ENCODE data around the gene VPS37D.
"Not testable (repeated sequence)": the region's sequence is repeated elsewhere in the genome, so short reads cannot be mapped to it uniquely, and the experiment has no call there.

Gene VPS37D

DNA sequence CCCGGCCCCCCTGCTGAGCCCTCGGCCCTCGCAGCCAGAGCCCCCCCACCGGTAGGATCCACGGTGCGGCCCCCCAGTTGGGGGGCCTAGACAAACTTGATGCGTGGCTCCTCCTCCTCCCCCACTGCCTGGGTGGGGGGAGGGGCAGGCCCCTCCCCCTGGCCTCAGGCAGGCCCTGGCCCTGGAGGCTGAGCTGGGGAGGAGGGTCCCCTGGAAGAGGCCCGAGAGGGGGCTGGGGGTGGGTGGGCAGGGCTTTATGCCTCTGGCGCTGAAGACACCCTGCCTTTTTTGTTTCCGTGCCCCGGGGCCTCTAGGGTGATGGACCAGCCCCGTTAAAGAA is 3.7 kb downstream of the VPS37D start:
- no peak overlapping the region for H3K4me3 ChIP-seq (ENCODE audit: low read depth, low read length)
- H3K36me3 ChIP-seq (ENCODE audit: control insufficient read depth, insufficient read depth, low read length), result no peaks in the 10 kb centered on the region
- H3K4me1 ChIP-seq (ENCODE audit: control insufficient read depth, insufficient read depth, low read length), result peaks cover 4% of the 10 kb centered on the region
- peaks cover 6% of the 10 kb centered on the region for H3K27me3 ChIP-seq (ENCODE audit: control insufficient read depth, insufficient read depth, low read length)
- no peaks in the 10 kb centered on the region for H3K9me3 ChIP-seq (ENCODE audit: control insufficient read depth, insufficient read depth, low read length)
- H3K9ac ChIP-seq (ENCODE audit: low read depth, low read length), result no peak overlapping the region

DNA sequence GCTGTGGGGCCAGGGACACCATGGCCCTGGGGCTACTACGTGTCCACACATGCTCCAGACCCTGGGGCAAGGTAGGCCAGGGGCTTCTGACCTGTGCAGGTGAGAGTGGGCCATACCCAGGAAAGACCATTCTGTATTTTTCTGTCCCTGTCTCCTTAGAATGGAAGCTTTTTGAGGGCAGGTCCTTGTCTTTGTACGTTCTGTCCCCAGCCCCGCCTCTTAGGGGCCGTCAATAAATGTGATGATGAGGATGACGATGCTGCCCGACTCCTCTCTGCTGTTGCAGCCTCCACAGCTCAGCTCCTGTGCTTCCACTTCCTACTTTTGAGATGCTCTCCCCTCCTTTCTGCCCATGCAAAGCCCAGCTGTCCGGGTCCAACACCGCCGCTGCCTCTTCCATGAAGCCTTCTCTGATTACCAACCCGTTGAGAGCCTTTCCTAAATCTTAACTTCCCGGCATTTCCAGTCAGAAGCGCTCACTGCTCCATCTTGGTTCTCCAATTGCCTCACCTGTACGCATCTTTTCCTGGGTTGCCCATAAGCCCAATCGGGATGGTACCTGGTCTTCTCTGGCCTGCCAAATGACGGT is 4.3 kb downstream of the VPS37D start:
- Histone ChIP-seq H3K4me3 (ENCODE audit: low read depth, low read length) (no peak overlapping the region), H3K9ac (ENCODE audit: low read depth, low read length) (no peak overlapping the region), H3K4me1 (ENCODE audit: control insufficient read depth, insufficient read depth, low read length) (peaks cover 4% of the 10 kb centered on the region), H3K9me3 (ENCODE audit: control insufficient read depth, insufficient read depth, low read length) (no peaks in the 10 kb centered on the region), H3K36me3 (ENCODE audit: control insufficient read depth, insufficient read depth, low read length) (no peaks in the 10 kb centered on the region), H3K27me3 (ENCODE audit: control insufficient read depth, insufficient read depth, low read length) (peaks cover 3% of the 10 kb centered on the region)

DNA sequence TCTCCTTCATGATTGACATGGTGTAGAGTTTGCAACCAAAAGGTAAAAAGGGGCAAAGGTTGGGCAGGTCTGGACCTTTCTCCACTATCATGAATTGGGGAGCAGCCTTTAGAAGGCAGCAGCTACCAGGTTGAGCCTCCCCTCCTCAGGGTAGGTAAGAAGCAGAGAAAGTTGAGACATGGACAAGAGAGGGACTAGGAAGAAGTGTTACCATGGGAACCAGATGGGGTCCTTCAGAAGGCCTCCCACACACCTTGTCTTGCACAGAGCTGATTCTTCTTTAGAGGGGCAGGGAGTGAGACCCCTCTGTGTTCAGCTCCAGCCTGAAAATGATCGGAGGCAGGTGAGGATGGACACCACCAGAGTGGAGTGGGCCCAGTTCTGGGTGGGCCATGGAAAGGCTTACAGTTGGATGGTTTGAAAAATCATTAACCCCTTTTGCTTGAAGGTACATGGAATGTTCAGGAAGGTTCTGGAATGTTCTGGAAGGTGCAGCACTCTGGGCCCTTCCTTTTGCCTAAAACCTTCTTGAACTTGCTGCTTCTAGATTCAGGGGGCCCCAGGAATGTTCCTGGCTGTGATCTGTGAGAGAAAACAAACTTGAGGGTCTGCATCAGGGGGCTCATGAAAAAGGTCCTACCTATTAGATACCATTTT is 7.0 kb downstream of the VPS37D start:
- H3K4me3 ChIP-seq (ENCODE audit: low read depth, low read length), result no peak overlapping the region
- H3K36me3 ChIP-seq (ENCODE audit: control insufficient read depth, insufficient read depth, low read length), result peaks cover 9% of the 10 kb centered on the region
- no peaks in the 10 kb centered on the region for H3K27me3 ChIP-seq (ENCODE audit: control insufficient read depth, insufficient read depth, low read length)
- no peak overlapping the region for H3K9ac ChIP-seq (ENCODE audit: low read depth, low read length)
- peaks cover 4% of the 10 kb centered on the region for H3K4me1 ChIP-seq (ENCODE audit: control insufficient read depth, insufficient read depth, low read length)
- no peaks in the 10 kb centered on the region for H3K9me3 ChIP-seq (ENCODE audit: control insufficient read depth, insufficient read depth, low read length)

DNA sequence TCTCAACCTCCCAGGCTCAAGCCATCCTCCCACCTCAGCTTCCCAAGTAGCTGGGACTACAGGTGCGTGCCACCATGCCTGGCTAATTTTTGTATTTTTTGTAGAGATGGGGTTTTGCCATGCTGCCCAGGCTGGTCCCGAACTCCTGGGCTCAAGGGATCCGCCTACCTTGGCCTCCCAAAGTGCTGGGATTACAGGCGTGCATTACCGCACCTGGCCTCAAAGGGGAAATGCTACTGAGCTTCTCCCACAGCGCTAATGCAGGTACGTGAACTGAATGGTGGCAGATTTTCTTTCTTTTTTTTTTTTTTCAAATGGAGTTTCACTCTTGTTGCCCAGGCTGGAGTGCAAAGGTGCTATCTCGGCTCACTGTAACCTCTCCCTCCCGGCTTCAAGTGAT is 8.4 kb downstream of the VPS37D start:
- H3K9me3 ChIP-seq (ENCODE audit: control insufficient read depth, insufficient read depth, low read length); H3K4me3 ChIP-seq (ENCODE audit: low read depth, low read length); H3K27me3 ChIP-seq (ENCODE audit: control insufficient read depth, insufficient read depth, low read length); H3K9ac ChIP-seq (ENCODE audit: low read depth, low read length); H3K36me3 ChIP-seq (ENCODE audit: control insufficient read depth, insufficient read depth, low read length); H3K4me1 ChIP-seq (ENCODE audit: control insufficient read depth, insufficient read depth, low read length): not testable (repeated sequence)

DNA sequence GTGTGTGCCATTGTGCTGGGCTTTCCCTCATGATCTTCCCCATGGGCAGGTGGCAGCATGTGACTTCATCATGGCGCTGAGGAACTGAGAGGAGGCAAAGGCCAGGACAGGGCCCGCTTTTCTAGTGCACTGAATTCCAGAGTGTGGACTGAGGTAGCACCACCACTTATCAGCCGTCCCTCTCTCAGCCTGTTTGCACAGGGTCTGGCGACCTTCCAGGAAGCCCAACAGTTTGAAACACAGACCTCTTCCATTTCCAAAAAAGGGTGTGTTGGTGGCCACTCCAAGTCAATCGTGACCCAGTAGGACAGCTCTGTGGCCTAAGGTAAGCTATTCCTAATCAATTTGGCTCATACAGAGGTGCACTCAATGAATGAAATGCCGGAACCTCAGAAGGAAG is 11.2 kb downstream of the VPS37D start:
- Histone ChIP-seq H3K4me3 (ENCODE audit: low read depth, low read length) (no peak overlapping the region), H3K9ac (ENCODE audit: low read depth, low read length) (no peak overlapping the region), H3K4me1 (ENCODE audit: control insufficient read depth, insufficient read depth, low read length) (no peaks in the 10 kb centered on the region), H3K27me3 (ENCODE audit: control insufficient read depth, insufficient read depth, low read length) (no peaks in the 10 kb centered on the region), H3K9me3 (ENCODE audit: control insufficient read depth, insufficient read depth, low read length) (no peaks in the 10 kb centered on the region), H3K36me3 (ENCODE audit: control insufficient read depth, insufficient read depth, low read length) (peaks cover 9% of the 10 kb centered on the region)

DNA sequence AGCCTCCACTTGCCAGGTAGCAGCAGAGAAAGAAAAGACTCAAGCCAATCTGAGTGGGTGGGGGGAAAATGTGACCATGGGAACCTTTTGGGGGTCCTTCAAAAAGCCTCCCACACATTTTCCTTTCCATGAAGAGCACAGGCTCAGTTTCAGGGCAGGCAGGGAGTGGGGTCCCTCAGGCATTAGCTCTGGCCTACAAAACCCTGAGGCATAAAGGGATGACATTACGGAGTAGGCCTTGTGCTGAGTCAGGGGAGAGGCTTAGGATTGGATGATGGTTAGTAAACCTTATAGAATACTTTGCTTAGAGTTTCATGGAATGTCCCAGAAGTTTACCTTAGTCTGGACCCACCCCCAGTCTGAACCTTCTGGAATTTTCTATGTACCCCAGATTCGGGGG is 12.1 kb downstream of the VPS37D start:
- Histone ChIP-seq H3K36me3 (ENCODE audit: control insufficient read depth, insufficient read depth, low read length) (peaks cover 9% of the 10 kb centered on the region), H3K9me3 (ENCODE audit: control insufficient read depth, insufficient read depth, low read length) (no peaks in the 10 kb centered on the region), H3K9ac (ENCODE audit: low read depth, low read length) (no peak overlapping the region), H3K4me3 (ENCODE audit: low read depth, low read length) (no peak overlapping the region), H3K4me1 (ENCODE audit: control insufficient read depth, insufficient read depth, low read length) (no peaks in the 10 kb centered on the region), H3K27me3 (ENCODE audit: control insufficient read depth, insufficient read depth, low read length) (no peaks in the 10 kb centered on the region)

DNA sequence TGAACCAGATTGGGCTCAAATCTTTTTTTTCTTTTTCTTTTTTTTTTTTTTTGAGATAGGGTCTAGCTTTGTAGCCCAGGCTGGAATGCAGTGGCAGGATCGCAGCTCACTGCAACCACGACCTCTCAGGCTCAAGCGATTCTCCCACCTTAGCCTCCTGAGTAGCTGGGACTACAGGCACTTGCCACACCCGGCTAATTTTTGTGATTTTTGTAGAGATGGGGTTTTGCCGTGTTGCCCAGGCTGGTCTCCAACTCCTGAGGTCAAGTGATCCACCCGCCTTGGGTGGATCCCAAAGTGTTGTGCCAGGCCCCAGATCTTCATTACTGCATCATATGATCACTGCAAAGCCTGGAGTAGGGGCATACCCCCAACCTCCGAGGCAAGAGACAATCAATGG is 12.9 kb downstream of the VPS37D start:
- no peak overlapping the region for H3K4me3 ChIP-seq (ENCODE audit: low read depth, low read length)
- H3K9me3 ChIP-seq (ENCODE audit: control insufficient read depth, insufficient read depth, low read length), result no peaks in the 10 kb centered on the region
- H3K27me3 ChIP-seq (ENCODE audit: control insufficient read depth, insufficient read depth, low read length), result no peaks in the 10 kb centered on the region
- H3K36me3 ChIP-seq (ENCODE audit: control insufficient read depth, insufficient read depth, low read length), result peaks cover 9% of the 10 kb centered on the region
- no peaks in the 10 kb centered on the region for H3K4me1 ChIP-seq (ENCODE audit: control insufficient read depth, insufficient read depth, low read length)
- H3K9ac ChIP-seq (ENCODE audit: low read depth, low read length), result no peak overlapping the region

DNA sequence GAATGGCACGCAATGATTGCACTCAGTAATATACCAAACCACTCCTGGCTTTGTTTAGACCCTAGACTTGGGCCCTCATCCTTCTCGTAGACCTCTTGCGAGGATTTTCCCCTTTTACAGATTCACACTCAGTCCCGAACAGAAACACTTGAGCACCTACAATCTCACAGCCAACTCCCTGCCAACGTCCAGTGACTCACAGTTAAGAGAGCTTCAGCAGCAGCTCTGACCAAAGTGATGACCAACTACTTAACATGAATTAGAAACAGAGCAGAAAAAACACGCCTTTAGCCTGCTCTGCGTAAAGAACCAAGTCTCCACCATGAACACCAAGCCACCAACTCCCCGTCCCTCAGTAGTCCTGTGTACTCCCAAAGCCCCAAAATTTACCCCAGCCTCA is 13.4 kb downstream of the VPS37D start:
- Histone ChIP-seq H3K9ac (ENCODE audit: low read depth, low read length) (no peak overlapping the region), H3K36me3 (ENCODE audit: control insufficient read depth, insufficient read depth, low read length) (peaks cover 9% of the 10 kb centered on the region), H3K9me3 (ENCODE audit: control insufficient read depth, insufficient read depth, low read length) (no peaks in the 10 kb centered on the region)

DNA sequence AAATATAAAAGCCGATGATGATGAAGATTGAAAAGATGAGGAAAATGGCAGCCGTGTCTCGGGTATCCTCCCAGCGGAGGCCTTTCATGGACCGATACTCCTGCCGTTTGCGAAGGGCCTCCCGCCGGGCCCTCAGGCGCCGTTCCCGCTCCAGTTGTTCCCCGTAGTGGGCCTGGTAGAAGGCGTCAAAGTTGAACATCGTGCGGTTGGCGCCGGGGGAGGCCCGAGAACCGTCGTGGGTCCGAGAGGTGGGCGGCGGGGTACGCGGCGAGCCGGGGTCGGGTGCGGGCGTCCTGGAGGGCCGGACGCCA is 15.1 kb downstream of the VPS37D start:
- Histone ChIP-seq H3K4me3 (ENCODE audit: low read depth, low read length) (peak overlapping the region; percentile 100), H3K4me1 (ENCODE audit: control insufficient read depth, insufficient read depth, low read length) (no peaks in the 10 kb centered on the region), H3K9ac (ENCODE audit: low read depth, low read length) (peak overlapping the region; percentile 95), H3K27me3 (ENCODE audit: control insufficient read depth, insufficient read depth, low read length) (no peaks in the 10 kb centered on the region), H3K36me3 (ENCODE audit: control insufficient read depth, insufficient read depth, low read length) (peaks cover 15% of the 10 kb centered on the region), H3K9me3 (ENCODE audit: control insufficient read depth, insufficient read depth, low read length) (no peaks in the 10 kb centered on the region)

More for the DNA sequence above, 13.4 kb downstream of the VPS37D start:
- H3K27me3 ChIP-seq (ENCODE audit: control insufficient read depth, insufficient read depth, low read length), result no peaks in the 10 kb centered on the region
- no peak overlapping the region for H3K4me3 ChIP-seq (ENCODE audit: low read depth, low read length)
- no peaks in the 10 kb centered on the region for H3K4me1 ChIP-seq (ENCODE audit: control insufficient read depth, insufficient read depth, low read length)

DNA sequence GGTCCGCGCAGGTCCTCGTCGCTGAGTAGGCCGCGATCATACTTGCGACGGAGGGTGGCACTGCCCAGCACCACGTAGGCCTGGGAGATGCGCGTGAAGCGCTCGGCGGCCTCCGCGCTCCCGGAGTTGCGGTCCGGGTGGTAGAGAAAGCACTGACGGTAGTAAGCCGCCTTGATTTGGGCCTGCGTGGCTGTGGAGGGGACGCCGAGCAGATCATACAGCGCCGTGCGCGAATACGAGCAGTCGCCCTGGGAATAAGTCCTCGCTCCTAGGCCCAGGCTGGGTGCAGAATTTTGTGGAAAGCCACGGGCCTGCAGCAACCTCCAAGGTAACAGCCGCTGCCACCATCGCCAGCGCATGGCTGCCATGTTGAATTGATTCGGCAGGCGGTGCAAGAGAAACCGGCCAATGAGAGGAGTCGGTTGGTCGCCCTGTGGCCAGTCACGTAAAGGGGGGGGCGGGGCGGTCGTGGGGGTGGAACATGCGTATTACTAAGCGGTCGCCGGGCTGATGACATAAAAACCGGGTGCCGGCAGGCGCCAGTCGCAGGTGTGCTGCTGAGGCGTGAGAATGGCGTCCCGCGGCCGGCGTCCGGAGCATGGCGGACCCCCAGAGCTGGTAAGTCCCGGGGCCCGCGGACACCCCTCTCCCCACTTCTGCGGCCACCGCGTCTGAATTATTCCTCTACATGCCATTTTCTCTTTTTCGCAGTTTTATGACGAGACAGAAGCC is 15.6 kb downstream of the VPS37D start, which contains the start of the genes BUD23 and DNAJC30:
Gene BUD23 (plus strand): TSS at position 542 of the 732 bp plus-strand sequence. CDS start 29 bp downstream, at position 571.
Gene DNAJC30 (minus strand): TSS at position 398 of the 732 bp plus-strand sequence. CDS start 30 bp downstream, at position 368.
- no peaks in the 10 kb centered on the region for H3K27me3 ChIP-seq (ENCODE audit: control insufficient read depth, insufficient read depth, low read length)
- H3K9ac ChIP-seq (ENCODE audit: low read depth, low read length), result peak within 1 kb of the TSS; percentile 95
- peaks cover 12% of the 10 kb centered on the region for H3K36me3 ChIP-seq (ENCODE audit: control insufficient read depth, insufficient read depth, low read length)
- H3K4me1 ChIP-seq (ENCODE audit: control insufficient read depth, insufficient read depth, low read length), result no peaks in the 10 kb centered on the region
- no peaks in the 10 kb centered on the region for H3K9me3 ChIP-seq (ENCODE audit: control insufficient read depth, insufficient read depth, low read length)
- peak within 1 kb of the TSS; percentile 100 for H3K4me3 ChIP-seq (ENCODE audit: low read depth, low read length)

DNA sequence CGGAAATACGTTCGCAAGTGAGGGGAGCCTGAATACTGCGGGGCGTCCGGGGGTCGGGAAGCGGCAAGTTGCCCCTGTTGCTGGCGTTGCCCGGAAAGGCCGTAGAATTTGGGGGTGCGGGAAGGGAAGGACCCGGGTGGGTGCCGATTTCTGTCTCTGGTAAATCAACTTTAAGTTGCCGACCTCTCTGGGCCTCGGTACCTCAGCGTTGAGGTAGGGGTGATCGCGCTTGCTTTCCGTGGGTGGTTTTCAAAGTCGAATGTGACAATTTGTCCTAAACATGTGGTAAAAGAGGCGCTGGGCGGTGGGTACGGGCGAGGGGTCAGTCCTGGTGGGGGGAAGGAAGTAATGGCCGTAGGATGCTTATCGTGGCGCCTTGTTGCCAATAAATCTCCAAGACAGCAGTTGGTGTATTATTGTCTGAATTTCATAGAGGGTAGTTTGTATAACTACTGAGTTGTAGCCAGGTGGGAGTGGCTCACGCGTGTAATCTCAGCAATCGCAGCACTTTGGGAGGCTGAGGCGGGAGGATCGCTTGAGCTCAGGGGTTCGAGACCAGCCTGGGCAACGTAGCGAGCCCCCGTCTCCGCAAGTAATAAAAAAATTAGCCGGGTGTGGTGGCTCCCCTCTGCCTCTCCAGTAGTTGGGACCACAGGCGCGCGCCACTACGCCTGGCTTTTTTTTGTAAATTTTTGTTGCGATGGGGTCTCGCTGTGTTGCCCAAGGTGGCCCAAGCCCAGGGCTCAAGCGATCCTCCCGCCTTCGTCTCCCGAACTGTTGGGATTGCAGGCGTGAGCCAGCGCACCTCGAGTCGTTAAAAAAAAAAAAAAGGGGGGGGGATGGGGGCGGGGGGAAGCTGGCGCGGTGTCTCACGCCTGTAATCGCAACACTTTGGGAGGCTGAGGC is 16.4 kb downstream of the VPS37D start:
- Histone ChIP-seq H3K4me1 (ENCODE audit: control insufficient read depth, insufficient read depth, low read length) (no peaks in the 10 kb centered on the region), H3K9ac (ENCODE audit: low read depth, low read length) (peak overlapping the region; percentile 95), H3K27me3 (ENCODE audit: control insufficient read depth, insufficient read depth, low read length) (no peaks in the 10 kb centered on the region), H3K36me3 (ENCODE audit: control insufficient read depth, insufficient read depth, low read length) (peaks cover 13% of the 10 kb centered on the region), H3K9me3 (ENCODE audit: control insufficient read depth, insufficient read depth, low read length) (no peaks in the 10 kb centered on the region), H3K4me3 (ENCODE audit: low read depth, low read length) (peak overlapping the region; percentile 93)
